ENCODE results near the gene CEP135. TPM values are rescaled to one million over a fixed set of nuclear protein-coding genes. Genes with fewer than 3 reads are reported as not detected.

Gene CEP135
- total and polyA plus RNA-seq, 11 donors: 1.4 to 6.3 (median 2.4) TPM

DNA sequence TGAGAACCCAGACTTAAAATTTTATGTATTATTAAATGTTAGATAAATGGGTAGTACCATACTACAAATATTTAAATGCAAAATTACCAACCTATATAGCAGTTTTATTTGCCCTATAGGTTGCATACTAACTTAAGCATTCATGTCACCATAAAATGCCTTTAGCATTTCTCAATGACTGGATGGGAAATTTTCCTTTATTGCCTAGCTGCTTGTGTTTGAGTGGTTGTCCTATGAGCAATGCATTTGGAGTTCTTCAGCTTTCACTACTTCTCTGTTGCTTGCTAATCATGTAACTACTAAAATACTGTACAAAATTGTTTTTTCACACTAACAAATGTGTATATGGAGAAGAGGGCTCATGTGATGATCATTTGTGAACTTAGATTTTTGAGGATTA is 44.2 kb upstream of the CEP135 start:
- no peak for ATAC-seq
- Histone ChIP-seq H3K4me3 (no peak overlapping the region), H3K4me1 (peaks cover 0 to 11% (median 0%) of the 10 kb centered on the region in 12 donors), H3K36me3 (peaks cover 0 to 72% (median 56%) of the 10 kb centered on the region in 9 donors), H3K27ac (no peak overlapping the region), H3K9me3 (peaks cover 0 to 5% (median 0%) of the 10 kb centered on the region in 12 donors), H3K27me3 (no peaks in the 10 kb centered on the region)
- intact Hi-C loops (cut with DNase I): no loop called here
- TF ChIP-seq, protein P1, sequence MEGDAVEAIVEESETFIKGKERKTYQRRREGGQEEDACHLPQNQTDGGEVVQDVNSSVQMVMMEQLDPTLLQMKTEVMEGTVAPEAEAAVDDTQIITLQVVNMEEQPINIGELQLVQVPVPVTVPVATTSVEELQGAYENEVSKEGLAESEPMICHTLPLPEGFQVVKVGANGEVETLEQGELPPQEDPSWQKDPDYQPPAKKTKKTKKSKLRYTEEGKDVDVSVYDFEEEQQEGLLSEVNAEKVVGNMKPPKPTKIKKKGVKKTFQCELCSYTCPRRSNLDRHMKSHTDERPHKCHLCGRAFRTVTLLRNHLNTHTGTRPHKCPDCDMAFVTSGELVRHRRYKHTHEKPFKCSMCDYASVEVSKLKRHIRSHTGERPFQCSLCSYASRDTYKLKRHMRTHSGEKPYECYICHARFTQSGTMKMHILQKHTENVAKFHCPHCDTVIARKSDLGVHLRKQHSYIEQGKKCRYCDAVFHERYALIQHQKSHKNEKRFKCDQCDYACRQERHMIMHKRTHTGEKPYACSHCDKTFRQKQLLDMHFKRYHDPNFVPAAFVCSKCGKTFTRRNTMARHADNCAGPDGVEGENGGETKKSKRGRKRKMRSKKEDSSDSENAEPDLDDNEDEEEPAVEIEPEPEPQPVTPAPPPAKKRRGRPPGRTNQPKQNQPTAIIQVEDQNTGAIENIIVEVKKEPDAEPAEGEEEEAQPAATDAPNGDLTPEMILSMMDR (IDR thresholded peaks at IDR 0.05): no peak
- no peak for TF ChIP-seq POLR2A (IDR thresholded peaks at IDR 0.05)
- no peak for DNase-seq

DNA sequence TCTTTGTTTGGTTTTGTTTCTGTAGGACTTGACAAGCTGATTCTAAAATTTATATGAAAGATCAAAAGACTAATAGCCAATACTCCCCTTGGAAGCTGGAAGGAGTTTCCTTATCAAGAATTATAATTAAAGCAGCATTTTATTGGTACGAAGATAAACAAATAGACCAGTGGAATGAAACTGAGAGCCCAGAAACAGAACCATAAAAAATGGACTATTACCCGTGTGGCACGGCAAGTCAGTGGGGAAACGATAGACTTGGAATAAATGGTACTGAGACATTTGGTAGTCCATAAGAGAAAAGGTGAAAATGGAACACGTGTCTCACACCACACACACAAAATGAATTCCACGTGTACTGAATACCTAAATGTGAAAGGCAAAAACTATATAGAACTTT is 42.4 kb upstream of the CEP135 start:
- peaks cover 0 to 55% (median 39%) of the 10 kb centered on the region in 9 donors for H3K36me3 ChIP-seq
- no peaks in the 10 kb centered on the region for H3K27me3 ChIP-seq
- intact Hi-C loops (cut with DNase I): loop anchor here in 2 of 10 donors (5.0 kb wide), 1 partner anchor 41 kb away; the partner anchor contains the start of gene CEP135 (in 2 of the 2)
- TF ChIP-seq POLR2A (IDR thresholded peaks at IDR 0.05): no peak
- TF ChIP-seq, protein P1 (IDR thresholded peaks at IDR 0.05): no peak
- DNase-seq (no peak), ATAC-seq (no peak)
- peaks cover 0 to 5% (median 0%) of the 10 kb centered on the region in 12 donors for H3K9me3 ChIP-seq
- peak overlapping the region in 1 of 12 donors; percentile 36 for H3K27ac ChIP-seq
- peaks cover 0 to 11% (median 0%) of the 10 kb centered on the region in 12 donors for H3K4me1 ChIP-seq
- no peak overlapping the region for H3K4me3 ChIP-seq
- 78 to 82% (median 79%) methylated on average over 6 of the region's 6 CpGs for WGBS, 4 donors

DNA sequence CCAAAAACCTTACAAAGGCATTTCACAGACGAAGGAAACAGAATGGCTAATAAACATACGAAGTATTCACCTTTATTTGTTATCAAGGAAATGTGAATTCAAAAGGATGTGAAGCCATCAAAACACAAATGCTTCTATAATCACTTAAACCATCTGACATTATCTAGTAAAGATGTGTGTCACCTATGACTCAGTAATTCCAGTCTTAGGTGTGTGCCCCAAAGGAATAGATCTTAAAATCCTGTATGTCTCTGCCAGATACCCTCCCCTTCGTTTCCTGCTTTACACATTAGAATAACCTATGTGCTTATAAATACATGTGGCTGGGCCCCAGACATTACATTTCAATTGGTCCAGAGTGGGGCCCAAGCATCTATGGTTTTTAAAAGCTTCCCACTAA is 41.8 kb upstream of the CEP135 start:
- 64 to 70% (median 67%) methylated on average over 3 of the region's 3 CpGs for WGBS, 4 donors
- Histone ChIP-seq H3K9me3 (peaks cover 0 to 5% (median 0%) of the 10 kb centered on the region in 12 donors), H3K36me3 (peaks cover 0 to 48% (median 33%) of the 10 kb centered on the region in 9 donors), H3K27me3 (no peaks in the 10 kb centered on the region), H3K4me1 (peaks cover 0 to 11% (median 0%) of the 10 kb centered on the region in 12 donors), H3K4me3 (no peak overlapping the region), H3K27ac (peak overlapping the region in 2 of 12 donors; percentile 12 to 36)
- ATAC-seq (peak in 3 of 4 donors; percentile 24 to 53 (median 53)), DNase-seq (no peak)
- intact Hi-C loops (cut with DNase I): loop anchor here in 2 of 10 donors (5.0 kb wide), 1 partner anchor 40 kb away; the partner anchor contains the start of gene CEP135 (in 2 of the 2)
- no peak for TF ChIP-seq POLR2A (IDR thresholded peaks at IDR 0.05)
- TF ChIP-seq, protein P1 (IDR thresholded peaks at IDR 0.05): no peak

DNA sequence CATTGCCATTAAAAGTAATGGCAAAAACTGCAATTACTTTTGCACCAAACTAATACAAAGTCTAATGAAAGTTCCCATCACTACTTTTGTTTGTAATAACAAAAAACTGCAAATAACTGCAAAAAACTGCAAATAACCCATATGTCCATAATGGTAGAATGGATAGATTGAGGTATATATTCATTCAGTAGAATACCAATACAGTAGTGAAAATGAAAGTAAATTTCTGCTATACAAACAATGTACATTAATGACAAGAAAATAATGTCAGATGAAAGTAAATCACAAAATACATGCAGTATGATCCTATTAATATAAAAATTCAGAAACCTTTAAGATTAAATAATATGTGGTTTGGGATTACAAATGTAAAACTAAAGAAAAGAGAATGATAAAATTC is 41.3 kb upstream of the CEP135 start:
- DNase-seq: no peak
- no peaks in the 10 kb centered on the region for H3K27me3 ChIP-seq
- H3K9me3 ChIP-seq: peaks cover 0 to 5% (median 0%) of the 10 kb centered on the region in 12 donors
- no peak for ATAC-seq
- peaks cover 0 to 11% (median 0%) of the 10 kb centered on the region in 12 donors for H3K4me1 ChIP-seq
- H3K27ac ChIP-seq: peak overlapping the region in 1 of 12 donors; percentile 12
- TF ChIP-seq POLR2A (IDR thresholded peaks at IDR 0.05): no peak
- TF ChIP-seq, protein P1 (IDR thresholded peaks at IDR 0.05): no peak
- no peak overlapping the region for H3K4me3 ChIP-seq
- intact Hi-C loops (cut with DNase I): loop anchor here in 2 of 10 donors (5.0 kb wide), 1 partner anchor 40 kb away; the partner anchor contains the start of gene CEP135 (in 2 of the 2)
- H3K36me3 ChIP-seq: peaks cover 0 to 43% (median 28%) of the 10 kb centered on the region in 9 donors
